ENCODE data around the gene RMRP.

GRCh38 chr9:35666045-35666444 lies 8.2 kb upstream of the RMRP start:
- TF ChIP-seq CTCF (conservative IDR thresholded peaks at IDR 0.05 in 1 of 2, IDR thresholded peaks at IDR 0.05 in 1 of 2; ENCODE audit: extremely low read depth in 1 of 2, insufficient read depth in 1 of 2, low read depth in 1 of 2, low read length in 2 of 2) (no peak), EZH2 (IDR thresholded peaks at IDR 0.05; ENCODE audit: borderline replicate concordance, low read length) (no peak)

Data from mammary epithelial cell (primary cell).